Regular cardiac myocyte (primary cell): ENCODE results near the gene TTYH3. TPM values are rescaled to one million over a fixed set of nuclear protein-coding genes. Genes with fewer than 3 reads are reported as not detected.

Source experiments
- total RNA-seq: library from RNA; depleted of rRNA; stranded (reverse); fragments of >200 nt; gene quantifications from 2 replicates; pipeline ENCODE4 v1.2.3, GENCODE V29; 2014

The TTYH3 gene
- total RNA-seq = 17.2 and 25.9 TPM in 2 replicates

GRCh38 chr7:2631946-2632732 is at the start of gene TTYH3:
TTYH3 (plus strand) TSS chr7:2631986; CDS start chr7:2632156, 170 bp downstream.

DNA sequence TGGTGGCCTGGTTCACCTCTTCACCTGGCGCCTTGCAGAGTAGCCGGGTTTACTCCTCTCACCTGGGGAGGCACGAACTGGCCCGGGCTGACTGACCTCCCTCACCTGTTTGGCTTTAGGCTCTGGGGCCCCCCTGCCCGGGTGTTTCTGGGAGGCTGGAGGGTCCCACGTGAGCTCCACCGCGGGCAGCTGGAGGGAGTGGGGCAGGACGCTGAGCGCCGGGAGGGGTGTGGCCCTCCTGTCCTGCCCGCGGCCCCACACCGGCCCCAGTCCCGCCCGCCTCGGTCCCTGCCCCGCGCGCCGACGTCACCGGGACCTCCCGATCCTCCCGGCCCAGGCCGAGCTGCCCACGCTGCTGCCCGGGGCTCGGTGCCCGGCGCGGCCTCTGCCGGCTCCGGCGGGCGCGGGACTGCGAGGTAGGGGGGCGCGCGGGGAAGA is 56.1 kb downstream of the TTYH3 start, which contains the start of gene AMZ1:
Gene AMZ1, plus strand, starts transcription at position 322 of the 438 bp plus-strand sequence. CDS start 12,250 bp downstream, outside the sequence.

Other genes starting within 250 kb of the TTYH3 start
- gene CHST12, start 228.4 kb upstream of the TTYH3 start, total RNA-seq = 2.8 and 6.1 TPM in 2 replicates
- gene GRIFIN, start 155.6 kb upstream of the TTYH3 start, total RNA-seq = not detected in 2 replicates
- 16.3 and 17.1 TPM in 2 replicates for gene LFNG, start 112.2 kb upstream of the TTYH3 start, total RNA-seq
- 19.2 and 25.5 TPM in 2 replicates for gene BRAT1, start 76.5 kb upstream of the TTYH3 start, total RNA-seq
- 5.9 and 7.5 TPM in 2 replicates for gene IQCE, start 73.0 kb upstream of the TTYH3 start, total RNA-seq
- under 0.01 and 1.4 TPM in 2 replicates for gene AMZ1, start 56.2 kb downstream of the TTYH3 start, total RNA-seq
- gene GNA12, start 212.3 kb downstream of the TTYH3 start, total RNA-seq = 23.4 and 27.0 TPM in 2 replicates